HUDEP-2 (cell line): ENCODE measurements around the gene RRBP1.

Experiments used
- DNase-seq, 76 experiments: peaks; one replicate each; lab custom pipeline; 2025; ENCODE audit not compliant: unreplicated experiment in 76 of 76; lab: John Stamatoyannopoulos, UW

Gene RRBP1

DNA sequence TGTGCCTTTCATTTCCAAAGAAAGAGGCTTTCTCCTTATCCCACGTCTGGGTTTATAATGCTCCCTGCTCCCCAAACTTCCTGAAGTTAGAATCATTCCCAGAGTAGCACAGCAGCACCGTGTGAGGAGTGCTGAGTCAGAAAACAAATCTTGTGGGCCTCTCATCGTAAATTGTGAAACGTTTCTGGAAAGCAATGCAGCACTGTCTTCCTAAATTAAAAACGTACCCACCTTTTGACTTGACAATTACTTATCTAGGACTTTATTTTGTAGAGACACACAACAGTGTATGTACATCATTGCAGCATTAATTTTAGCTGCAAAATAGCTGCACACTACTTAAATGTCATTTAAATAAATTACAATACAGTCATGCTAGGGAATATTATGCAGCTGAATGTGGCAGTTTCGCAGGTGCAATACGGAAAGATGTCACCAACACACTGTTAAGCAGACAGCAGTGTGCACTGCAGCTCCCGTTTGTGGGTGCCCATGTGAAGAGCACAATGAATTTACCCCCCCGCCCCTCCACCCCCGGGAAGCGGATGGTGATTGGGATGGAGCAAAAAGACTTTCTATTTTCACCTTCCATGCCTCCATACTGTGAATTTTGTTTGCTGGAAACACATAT, 30.8 kb downstream of the RRBP1 start:
- DNase-seq, result no peak

DNA sequence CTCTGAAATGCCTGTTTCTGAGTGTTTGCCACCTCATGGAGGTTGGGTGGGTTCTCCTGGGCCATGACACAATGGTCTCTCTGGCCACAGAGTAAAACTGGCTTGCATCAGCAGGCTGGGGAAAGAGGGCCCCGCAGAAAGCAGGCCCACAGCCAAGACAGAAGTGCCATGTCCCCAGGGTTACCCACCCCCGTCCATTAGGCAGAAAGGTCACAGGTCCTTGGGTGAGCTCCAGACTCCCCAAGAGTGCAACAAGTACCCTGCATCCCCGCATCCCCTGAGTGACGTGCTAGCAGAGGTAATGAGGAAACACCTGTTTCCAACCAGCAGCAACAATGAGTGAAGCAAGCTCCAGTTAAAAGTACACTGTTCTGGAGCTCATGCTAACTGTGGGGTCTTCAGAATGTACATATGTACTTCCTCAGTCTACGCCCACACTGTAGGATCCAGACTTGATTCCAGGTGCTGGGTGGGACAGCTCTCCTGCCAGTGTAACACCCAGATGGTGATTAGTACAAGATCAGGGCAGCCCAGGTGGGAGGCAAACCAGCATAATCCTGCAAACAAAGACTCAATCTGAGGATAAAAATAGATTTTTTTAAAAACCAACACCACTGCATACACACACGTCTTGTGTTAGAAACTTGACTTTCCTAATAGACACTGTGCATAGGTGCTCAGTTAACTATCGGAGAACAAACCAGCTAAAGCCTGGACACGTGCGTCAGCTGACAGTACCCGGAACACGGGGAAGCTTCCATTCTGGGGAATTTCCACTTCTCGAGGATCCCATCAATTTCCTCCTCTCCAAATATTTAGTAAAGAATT, 31.5 kb downstream of the RRBP1 start:
- no peak for DNase-seq

DNA sequence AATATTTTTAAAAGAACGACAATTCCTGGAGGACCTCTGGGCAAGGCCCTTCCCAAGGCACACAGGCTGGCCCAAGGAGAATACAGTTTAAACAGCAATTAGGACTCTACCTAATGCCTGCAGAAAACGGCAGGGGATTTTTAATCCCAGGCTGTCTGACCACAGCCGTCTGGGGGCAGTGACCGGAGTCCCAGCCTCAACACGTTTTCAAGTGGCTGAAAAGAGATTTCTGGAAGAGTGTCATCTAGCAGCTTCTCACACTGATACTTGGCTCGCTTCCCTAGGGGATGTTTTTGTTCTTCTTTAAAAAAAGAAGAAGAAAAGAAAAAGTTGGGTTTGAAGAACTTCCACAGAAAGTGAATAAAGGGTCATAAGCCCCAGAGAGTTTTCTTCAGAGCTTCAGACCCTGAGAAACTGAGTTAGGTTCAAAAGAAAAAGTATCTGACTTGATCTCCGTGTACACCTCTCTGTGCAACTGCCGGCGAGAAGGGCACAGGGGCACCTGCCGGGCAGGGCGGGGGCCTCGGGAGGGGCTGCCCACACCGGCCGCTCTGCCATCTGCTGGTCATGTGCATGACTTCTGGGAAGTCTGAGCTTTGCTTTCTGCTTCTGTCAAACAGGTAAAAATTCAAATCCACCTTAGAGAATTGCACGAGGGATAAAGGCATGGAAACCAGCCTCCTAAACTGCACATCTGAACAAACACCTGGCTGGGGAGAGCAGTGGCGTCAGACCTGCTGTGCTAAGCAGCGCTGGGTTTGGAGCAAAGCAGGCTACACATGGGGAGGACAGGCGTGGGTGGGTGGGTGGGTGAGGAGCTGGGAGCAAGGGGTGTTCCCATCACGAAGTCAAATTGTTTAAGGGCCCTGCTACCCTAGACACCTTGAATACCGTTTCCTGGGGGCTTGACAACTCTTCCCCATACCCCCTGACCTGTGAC, 33.0 kb downstream of the RRBP1 start:
- DNase-seq, result peak in 3 of 76 experiments; percentile 2 to 6 (median 3)

DNA sequence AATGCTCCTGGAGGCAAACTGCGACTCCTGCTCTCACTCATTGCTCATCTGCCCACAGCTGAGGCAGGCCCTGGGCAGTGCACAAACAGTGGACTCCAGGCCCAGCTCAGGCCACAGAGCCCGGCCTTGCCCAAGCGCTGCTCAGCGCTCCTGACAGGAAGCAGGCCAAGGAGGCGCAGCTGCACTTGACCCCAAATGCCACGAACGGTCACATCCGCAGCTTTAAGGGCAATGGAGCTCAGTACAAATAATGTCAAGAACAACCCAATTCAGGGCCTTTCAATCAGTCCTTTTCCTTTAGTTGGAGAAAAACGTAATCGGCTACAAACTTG, 33.8 kb downstream of the RRBP1 start:
- DNase-seq, result no peak

DNA sequence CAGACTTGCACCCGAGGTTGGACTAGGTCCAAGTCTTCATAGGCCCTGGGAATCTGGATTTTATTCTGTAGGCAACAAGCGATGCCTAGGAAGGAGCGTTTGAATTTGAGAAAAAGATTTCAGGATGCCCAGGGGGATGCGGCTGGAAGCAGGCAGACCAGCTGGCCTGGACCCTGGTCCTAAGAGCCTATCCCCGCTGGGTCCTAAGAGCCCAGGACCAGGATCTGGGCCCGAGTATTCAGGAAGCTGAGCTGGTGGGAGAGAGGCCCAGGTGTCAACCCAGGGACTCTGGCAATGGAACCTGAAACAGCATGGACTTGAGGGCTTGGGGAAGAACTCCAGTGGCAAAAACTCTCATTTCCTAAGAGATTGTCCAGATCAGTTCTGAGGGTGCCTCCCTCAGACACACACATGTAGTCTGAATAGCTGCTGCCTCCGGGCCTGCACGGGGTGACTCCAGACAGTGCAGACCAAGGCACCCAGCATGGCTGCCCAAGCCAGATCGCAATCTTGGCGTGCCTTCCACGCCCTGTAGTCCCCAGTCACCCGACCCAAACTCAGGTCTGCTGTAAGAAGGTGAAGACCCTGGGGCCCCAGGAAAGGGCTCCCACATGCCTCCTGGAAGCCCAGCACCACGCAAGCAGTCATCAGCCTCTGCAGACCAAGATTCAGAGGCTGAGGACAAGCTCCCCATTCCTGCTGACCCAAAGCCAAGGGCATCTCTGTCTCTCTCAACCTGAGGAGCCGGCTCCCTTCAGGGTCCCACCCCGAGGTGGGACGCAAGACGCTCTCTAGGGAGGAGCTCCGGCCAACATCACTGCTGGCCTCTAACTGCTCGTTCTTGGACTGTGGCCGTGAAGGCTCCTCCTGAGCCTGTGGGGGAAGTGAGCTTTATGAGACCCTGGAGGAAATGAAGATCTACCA, 34.4 kb downstream of the RRBP1 start:
- peak in 1 of 76 experiments; percentile 10 for DNase-seq

DNA sequence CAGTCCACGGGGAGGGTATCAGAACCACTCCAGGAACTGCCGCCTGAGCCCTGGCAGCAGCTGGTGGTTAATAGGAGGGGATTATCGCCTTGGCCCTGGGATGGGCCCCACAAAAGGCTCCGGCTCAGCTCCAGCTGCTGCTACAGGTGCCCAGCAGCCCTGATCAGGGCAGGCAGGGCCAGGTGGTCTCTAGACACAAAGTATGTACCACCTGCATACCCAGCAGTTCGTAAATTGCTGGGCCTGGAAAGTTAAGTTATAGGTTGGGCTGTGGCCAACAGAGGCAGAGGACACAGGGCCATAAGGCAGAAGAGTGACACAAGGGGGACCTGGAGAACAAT, 35.1 kb downstream of the RRBP1 start:
- DNase-seq, result no peak

DNA sequence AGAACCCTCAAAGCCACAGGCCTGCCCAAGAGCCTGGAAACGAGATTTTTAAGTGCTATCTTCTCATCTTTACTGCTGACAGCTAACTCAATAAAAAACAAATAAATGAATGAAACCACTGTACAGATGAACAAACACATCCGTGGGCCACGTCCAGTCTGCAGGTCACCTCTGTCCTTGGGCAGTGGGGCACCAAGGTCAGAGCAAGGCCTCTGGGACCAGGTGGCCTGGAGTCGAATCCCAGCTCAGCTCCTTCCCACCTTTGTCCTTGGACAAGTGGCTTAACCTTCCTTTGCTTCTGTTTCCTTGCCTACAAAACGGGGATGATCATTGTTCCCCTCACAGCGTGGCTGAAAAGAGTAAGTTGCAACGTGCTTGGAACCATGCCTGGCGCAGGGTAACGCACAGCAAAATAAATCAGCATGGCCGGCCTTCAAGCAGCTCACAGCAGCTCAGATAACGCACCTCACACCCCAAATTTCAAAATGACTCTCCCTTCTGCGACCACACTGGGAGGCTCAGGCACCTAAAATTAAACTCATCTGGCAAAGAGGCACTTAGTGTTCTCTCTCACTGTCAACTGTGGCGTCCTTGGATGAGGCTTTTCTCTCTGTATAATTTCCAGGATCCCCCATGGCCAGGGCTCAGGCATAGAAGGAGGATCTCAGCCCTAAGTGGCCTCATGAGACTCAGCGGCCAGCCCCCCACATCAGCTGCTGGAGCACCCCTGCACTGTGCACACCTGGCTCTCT, 35.7 kb downstream of the RRBP1 start:
- no peak for DNase-seq

DNA sequence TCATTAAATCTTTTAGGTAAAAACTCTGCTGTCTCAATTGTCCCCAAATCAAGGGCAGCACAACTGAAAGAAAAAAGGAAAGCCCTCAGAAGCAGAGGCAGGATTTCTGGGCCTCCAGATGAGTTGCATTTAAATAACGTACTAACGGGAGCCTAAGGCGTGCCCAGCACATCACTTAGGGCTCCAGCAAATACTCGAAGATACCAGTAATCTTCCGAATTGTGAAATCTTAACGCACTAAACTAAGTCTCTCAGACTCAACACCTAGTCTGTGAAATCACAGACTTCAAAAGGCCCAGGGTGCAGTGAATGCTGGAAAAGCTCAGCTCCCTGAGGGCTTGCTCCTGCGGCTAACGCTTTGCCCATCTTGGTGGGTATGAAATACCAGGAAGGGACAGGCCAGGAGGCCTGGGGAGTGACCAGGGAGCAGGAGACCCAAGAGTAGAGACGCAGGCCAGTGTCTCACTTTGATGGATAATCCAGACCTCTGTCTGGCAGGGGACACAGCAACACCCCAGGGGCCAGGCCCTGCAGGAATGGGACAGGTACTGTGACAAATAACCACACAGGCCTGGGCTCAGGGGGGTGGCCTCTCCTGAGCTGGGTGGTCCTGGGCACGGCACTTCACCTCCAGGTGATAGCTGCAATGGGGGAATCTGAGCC, 36.4 kb downstream of the RRBP1 start:
- no peak for DNase-seq

DNA sequence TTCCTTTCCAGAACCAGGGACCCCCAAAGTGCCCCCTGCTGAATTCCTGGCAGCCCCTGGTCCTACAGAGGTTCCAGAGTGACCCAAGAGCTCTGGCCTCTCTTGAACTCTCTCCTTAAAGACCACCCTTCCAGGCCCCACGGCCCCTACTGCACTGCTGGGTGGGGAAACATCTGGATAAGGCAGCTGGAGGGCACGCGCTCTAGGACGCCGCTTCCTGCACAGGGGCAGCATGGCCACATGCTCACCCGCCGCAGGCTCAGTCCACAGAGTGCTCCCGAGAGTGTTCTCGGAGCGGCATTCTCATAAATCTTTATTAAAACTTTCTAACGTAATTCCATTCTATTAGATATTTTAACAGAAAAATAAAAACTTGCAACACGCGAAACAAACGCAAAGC, 37.0 kb downstream of the RRBP1 start:
- DNase-seq, result no peak

DNA sequence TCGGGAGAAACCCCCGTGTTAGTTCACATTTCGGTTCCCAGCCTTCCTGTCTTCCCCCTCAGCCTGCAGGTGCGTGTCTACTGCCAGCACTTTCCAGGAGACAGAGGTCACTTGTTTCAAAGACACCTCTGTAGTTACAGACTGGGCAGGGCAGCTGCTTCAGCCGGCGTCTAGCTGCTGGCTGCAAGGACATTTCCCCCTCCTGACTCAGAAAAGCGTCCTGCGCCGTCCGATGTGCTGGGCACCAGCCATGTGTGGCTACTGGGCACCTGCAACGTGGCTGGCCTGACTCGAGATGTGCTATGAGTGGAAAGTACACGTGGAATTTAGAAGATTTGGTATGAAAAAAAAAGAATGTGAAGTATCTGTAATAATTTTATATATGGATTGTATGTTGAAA, 37.6 kb downstream of the RRBP1 start:
- no peak for DNase-seq

DNA sequence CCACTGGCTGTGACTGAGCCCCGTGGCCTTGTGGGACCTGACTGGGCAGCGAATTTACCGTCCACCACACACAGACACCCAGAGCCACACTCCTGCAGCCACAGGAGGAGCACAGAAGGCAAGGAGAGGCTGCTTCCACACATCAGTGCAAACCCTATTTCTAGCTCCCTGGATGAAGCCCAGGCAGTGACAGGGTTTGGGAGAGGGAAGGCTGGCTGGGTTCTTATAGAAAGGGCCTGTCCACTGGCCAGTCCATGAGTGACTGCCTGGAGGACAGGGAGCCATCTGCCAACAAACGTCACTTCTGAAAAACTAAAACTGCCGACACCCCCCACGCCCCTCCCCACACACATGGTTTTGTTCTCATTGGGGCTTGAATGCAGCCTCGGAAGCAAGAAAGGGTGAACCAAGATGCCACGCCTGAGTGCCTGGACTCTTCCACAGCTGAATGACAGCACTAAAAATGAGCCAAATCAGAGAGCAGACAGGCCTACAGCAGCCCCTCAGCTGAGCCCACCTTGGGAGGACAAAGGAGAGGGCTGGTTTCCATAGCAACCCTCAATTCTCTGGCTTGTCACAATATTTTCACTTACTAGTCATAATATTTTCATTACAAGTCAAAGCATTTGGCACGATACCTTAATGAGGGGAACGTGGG, 38.4 kb downstream of the RRBP1 start:
- no peak for DNase-seq

DNA sequence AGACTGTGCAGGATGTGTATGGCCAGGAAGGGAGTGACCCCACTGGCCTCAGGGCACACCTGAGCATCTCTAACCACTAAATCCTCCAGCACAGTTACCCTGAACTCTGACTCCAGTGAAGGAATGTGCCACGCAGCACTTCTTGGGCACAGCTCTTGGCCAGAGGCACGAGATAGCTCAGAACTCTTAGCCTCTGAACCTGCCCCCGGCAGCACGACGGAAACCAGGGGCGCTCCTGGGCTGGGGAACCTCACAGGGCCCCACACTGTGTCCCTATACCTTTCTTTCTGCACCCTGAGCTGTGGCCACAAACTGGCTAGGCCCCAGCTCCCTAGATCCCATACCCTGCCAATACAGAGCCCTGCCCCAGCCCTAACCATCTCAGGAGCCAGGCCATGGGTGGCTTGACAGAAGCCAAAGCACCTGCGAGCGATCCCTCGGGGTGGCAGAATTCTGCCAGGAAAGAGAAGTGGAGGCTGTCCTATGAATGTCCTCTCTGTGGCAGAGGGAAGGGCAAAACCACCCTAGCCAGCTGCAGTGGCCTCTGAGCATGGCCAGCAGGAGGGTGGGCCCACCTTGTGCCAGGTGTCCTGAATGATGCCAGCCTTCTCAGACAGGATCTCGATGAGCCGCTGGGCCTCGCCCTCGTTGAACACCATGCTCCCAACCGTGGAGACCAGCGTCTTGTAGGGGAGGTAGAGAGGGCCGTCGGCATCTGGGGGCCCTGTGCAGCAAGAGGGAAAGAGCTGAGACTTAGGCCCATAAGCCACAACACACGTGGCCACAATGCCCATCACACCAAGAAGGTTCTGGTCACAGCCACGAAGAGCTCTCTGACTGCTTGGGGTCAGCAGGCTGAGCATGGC, 39.4 kb downstream of the RRBP1 start:
- no peak for DNase-seq

DNA sequence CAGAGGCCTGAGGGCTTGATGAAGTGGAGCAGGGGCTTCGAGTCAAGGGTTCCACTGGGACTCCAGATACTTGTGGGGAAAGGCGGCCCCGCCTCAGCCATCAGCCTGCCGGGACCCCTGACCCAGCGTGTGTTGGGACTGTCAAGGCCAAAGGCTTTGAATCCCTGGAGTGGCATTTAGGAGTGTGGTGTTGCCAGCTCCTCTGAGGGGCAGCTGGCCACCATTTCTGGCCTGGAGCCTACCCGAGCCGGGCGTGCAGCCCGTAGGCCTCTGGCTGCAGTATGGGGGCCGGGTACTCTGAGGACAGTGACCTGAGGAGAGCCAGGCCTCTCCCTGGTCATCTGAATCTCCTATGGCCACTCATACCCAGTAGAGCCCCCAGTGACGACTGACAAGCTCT, 40.0 kb downstream of the RRBP1 start:
- DNase-seq, result no peak

DNA sequence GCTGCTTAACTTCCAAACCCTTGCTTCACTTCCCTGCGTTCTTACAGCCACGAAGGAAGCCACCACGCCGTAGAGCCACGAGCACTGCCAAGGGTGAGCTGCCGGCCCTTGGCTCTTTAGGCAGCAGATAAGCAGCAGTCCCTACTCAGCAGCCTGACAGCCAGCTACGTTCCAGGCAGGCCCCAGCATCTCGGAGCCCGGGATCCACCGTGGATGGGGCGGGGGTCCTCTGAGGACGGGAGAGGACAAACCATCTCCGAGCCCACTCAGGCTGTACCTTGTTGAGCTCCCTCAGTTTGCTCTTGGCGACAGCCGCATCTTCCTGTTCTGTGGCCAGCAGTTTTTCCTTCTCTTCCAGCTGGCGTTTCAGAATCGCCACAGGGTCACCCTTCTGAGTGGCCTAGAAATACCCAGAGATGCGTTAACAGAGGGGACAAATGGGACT, 40.5 kb downstream of the RRBP1 start:
- no peak for DNase-seq

DNA sequence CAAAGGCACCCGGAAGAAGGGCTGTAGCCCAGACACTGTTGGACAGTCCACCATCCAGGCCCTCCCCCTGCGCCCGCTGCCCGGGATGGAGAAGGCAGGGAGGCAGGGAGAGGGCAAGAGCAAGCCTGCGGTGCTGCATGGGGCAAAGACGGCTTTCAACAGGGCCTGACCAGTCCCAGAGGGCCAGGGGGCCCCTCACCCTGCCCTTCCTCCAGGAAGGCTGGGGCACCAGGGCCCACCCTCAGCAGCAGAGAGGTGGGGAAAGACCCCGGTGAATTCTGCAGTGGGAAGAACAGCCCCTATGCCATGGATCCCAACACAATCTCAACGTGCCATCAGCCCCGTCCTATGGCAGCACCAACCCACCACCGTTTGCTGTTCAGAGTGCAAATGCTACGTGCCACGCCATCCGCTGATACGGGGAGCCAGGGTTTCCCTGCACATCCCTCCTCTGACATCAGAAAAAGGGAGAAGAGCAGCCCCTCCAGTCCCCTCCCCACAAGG, 41.1 kb downstream of the RRBP1 start:
- DNase-seq, result no peak

DNA sequence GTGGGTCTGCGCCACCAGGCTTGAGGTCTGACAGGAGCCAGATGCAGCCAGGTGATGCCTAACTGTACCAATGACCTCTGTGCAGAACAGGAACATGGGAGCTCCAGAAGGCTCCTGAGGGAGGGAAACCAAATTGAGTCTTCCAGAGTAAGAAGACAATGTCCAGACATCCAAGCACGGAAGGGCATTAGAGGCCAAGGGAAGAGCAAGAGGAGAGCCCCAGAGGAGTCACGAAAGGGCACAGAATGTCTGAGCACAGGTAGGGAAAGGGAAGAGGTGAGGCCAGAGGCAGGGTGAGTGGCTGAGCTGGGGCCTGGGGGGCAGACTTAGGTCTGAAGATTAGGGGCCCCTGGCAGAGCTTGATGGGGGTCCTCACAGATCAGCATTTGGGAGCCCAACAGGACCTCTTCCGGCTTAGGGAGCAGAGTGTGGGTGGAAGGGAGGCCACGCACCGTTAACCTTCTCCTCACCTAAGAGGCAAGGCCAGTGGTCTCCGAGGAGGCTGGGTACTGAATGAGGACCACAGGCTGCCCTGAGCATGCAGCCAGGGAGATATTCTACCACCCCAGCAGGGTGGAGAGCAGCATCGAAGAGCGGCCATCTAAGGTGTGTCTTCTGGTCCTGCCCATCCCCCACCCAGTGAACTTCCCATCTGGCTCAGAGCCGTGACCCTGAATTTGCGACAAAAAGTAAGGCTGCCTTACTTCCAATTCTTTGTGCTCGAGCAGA, 41.7 kb downstream of the RRBP1 start:
- DNase-seq, result no peak

DNA sequence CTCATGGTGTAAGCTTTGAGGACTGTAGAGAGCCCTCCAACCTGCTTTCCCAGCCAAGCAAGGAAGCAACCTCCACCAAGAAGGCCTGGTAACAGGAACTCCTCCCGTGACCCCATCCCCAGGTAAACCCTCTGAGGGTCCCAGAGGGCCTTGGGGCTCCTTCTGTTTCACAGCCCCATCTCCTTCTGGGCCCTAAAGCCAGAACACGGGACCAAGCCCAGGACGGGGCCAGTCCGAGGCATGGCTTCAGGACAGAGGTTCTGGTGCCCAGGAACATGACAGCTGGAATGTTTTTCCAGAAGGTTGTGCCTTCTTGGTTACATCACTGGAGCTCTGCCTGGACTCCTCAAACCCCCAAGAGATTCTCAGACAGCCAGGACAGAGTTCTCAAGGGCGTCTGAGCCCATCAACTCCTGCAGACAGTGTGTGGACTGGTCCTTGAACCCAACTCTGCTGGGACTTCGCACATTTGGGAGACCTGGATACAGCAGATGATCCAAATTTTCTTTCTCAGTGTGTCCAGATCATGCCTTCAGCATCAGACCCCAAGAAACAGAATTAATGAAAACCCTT, 43.1 kb downstream of the RRBP1 start:
- DNase-seq, result no peak
